GM13976 (cell line): Measurements from ENCODE around the gene MESP1.
A peak's percentile ranks its signal among the peaks of the same experiment; 100 is the strongest.

Source experiments
- DNase-seq: peaks from one replicate; pipeline ENCODE4 v3.0.0; 2012; ENCODE audit warnings: low spot score
- in situ Hi-C: fragments of 300-500 bp; cut with MboI; formaldehyde crosslinking; loops from one replicate; pipeline ENCODE4 v1.12.0; 2022; ENCODE audit warnings: low sequenced_read_pairs, mixed read lengths, inconsistent platforms; ENCODE audit not compliant: unreplicated experiment
- TF ChIP-seq, protein P1 (sequence below): IDR thresholded peaks from 2 replicates; pipeline ENCODE4 v1.5.1; 2012; ENCODE audit warnings: borderline replicate concordance, mild to moderate bottlenecking; ENCODE audit not compliant: insufficient read depth; ENCODE audit errors: extremely low read depth, missing control alignments, control extremely low read depth

MESP1 gene

DNA sequence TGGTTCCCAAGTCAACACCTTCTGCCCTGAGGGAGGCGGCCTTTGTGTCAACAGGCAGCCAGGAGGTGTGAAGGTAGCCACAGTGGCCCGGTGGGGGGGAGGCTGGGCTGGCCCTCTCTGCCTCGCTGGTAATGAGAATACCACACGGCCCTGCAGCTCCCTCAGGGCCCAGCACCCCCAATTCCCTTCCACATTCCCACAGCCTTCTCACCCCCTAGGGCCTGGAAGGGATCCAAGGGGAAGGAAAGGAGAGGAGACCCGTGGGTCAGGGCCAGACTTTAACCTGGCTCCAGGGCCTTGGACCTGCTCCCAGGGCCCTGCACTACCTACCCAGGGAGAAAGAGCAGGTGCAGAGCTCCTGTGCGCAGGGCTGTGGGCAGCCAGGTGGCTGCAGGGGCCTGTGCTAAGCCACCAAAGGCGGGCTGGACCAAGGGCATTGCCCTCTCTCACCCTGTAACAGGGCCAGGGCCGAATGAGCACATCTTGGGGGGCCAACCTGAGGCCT lies 16.4 kb upstream of the MESP1 start:
- TF ChIP-seq, protein P1, sequence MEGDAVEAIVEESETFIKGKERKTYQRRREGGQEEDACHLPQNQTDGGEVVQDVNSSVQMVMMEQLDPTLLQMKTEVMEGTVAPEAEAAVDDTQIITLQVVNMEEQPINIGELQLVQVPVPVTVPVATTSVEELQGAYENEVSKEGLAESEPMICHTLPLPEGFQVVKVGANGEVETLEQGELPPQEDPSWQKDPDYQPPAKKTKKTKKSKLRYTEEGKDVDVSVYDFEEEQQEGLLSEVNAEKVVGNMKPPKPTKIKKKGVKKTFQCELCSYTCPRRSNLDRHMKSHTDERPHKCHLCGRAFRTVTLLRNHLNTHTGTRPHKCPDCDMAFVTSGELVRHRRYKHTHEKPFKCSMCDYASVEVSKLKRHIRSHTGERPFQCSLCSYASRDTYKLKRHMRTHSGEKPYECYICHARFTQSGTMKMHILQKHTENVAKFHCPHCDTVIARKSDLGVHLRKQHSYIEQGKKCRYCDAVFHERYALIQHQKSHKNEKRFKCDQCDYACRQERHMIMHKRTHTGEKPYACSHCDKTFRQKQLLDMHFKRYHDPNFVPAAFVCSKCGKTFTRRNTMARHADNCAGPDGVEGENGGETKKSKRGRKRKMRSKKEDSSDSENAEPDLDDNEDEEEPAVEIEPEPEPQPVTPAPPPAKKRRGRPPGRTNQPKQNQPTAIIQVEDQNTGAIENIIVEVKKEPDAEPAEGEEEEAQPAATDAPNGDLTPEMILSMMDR: no peak
- no peak for DNase-seq
- in situ Hi-C loops: no loop called here

DNA sequence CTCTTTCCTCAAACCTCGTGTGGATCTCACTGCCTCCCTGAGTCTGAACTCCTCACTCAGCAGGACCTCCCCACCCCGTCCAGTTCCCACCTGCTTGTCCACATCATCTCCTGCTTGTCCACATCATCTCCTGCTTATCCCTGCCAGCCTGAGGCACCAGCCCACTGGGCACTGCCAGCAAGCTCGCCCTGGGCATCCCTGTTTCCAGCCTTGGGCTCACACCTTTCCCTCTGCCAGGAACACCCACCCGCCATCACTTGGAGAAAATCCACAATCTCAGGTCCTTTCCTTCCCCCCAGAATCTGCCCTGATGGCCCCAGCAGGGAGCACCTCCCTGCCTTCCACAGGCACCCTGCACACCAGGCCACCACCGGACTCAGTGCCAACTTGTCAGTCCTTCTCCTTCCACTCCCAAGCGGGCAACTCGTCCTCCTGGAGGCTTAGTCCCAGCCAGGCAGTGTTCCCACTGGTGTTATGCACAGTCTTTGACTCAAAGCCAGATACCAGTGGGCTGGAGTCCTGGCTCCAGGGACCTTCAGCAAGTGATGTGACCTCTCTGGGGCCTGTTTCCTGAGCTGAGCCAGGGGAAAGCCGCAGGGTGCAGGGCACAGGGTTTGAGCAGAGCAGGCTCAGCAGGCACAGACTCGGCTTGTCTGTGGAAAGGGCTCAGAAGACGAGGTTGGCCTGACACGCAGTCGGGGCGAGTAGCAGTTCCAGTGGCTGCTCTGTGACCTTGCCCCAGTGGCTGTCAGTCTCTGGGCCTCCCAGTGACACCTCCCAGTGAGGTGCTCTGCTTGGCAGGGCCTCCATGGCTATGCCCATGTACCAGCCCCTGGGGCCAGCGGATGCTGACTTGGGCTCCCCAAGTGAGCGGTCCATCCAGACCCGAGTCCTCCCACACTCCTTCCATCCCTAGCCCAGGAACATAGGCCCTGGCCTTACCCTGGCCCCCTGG lies 15.6 kb upstream of the MESP1 start:
- TF ChIP-seq, protein P1: no peak
- in situ Hi-C loops: no loop called here
- DNase-seq: no peak

DNA sequence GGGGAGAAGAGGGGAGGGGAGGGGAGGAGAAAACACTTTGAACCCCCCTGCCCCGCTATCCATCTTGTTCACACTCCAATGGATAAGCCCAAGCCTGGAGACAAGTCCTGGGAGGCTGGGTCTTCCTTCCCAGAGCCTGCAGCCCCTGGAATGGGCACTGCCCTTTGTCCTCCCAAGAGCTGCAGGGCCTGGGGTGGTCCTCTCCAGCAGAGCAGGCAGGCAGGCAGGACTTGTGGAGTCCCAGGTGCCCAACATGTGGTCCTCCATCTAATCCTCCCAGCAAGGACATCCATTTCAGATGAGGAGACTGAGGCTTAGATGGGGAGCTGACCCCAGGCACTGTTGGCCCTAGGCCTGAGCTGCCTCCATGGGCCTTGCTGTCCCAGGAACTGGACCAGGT lies 14.6 kb upstream of the MESP1 start:
- TF ChIP-seq, protein P1: no peak
- no peak for DNase-seq
- in situ Hi-C loops: no loop called here

DNA sequence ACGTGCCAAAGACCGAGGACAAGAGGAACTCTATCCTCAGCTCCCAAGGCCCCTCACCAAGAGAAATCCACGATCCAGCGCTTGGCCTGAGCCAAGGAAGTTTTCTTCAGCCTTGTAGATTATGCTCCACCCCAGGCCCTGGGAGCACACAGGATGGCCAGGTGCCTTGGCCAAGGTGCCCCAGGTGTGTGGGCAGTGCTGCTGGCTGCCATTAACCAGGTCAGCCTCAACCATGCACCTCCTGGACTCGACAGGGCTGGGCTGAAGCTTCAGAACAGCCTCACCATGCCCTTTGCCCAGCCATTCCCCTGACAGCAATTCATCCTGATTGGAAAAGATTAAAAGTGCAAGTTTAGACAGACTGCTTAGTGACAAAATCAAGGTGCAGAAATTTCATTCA lies 10.9 kb upstream of the MESP1 start:
- no peak for DNase-seq
- in situ Hi-C loops: loop anchor here (5.0 kb wide), 1 partner anchor 115 kb away; no protein-coding TSS in a partner anchor
- TF ChIP-seq, protein P1: no peak

DNA sequence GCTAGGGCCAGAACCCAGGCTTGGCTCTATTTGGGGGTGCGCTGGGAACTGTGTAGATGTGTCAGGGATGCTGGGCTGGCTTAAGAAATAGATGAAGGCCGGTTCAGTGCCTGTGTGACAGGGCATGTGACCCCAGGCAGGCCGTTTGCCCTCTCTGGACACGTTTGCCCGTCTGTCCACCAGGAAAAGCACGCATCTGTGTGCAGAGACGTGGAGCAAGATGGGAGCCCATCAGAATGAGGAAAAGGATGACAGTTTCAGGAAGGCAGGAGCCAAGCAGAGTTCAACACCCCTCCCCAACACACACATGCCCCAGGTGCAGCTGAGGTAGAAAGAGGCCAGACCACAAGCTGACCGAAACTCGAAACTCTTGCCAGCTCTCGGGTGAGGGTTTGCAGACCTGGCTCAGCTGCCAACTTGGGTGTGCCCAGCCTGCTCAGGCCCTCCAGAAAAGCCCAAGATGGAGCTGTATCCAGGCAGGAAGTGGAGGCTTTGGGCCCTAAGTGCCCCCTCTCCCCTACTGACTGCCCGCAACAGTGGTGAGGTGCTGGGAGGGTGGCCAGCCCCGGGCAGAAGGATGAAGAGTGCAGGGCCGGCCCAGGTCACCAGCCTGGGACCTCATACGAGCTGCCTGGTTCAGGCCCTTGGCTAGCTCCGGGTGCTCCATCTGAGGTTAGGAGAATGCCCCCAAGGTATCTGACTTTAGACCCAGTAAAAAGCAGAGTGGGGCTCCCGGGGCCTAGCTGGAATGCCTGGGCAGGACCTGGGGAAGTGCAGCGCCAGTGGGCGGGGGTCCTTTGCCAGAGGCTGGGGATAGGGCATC lies 10.2 kb upstream of the MESP1 start:
- TF ChIP-seq, protein P1: no peak
- DNase-seq: peak; percentile 40
- in situ Hi-C loops: loop anchor here (5.0 kb wide), 1 partner anchor 116 kb away; no protein-coding TSS in a partner anchor
